ENCODE results near the gene ASPDH.

ASPDH gene

DNA sequence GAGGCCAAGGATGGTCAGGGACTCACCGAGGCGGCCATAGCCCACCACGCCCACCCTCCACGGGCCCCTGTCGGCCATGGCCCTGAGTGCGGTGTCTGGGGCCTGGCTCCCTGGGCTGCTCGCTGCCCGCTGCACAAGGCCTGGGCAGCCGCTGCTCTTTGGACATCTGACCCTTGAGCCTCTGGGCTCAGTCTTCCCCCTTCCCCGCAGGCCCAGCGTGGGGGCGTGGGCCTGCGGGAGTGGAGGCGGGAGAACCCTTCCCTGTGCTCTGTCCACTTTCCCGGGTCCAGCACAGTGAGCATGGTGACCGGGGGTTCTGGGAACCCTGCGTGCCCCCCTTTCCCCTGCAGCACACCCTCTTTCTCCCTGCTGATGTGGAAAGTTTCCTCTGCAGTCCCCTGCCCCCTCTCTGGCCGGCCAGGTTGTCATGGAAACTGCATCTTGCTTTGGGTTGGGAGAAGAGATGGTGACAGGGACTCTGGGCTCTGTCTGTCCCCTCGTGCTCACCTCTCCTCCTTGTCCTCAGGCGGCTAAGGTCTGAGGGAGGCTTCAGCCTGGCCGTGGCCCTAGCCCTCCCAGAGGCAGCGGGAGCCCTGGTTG, at the start of gene ASPDH:
TSS of gene ASPDH (minus strand) at position 168 of the 600 bp plus-strand sequence. CDS start at position 78, 90 bp downstream.
- no peak for DNase-seq (ENCODE audit: low read depth)

DNA sequence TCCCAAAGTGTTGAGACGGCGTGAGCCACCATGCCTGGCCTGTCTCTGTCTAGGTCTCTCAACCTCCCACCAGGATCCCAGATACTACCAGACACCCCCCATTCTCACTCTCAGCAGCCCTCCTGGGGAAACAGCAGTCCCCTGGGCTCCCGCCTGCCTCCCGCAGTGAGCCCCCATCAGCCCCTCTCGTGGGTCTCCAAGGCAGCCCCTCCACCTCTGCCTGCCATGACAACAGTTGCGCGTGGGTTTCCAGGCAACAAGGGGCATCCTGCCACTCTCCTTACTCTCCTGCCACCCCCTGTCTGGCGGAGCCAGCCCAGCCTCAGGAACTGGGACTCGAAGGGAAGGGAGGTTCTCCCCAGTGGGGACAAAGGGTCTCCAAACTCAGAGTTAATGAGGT, 49.3 kb upstream of the ASPDH start:
- DNase-seq (ENCODE audit: low read depth): no peak

DNA sequence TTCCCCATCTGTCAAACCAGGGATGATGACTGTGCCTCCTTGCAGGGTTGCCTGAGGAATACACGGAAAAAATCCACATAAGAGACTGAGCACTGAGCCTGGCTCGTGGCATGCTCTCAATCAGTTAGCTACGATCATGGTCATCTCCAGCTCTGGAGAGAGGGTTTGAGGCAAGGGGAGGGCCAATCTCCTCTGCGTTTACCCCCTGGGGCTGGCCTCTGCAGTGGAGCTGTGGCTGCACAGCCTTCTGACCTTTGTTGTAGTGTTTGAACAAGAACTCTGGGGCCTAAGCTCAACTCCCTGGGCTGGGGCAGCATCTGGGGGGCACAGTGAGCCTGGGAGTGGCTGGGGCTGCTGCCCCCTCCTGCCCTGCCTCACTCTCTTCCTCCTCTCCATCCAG, 48.6 kb upstream of the ASPDH start:
- no peak for DNase-seq (ENCODE audit: low read depth)

DNA sequence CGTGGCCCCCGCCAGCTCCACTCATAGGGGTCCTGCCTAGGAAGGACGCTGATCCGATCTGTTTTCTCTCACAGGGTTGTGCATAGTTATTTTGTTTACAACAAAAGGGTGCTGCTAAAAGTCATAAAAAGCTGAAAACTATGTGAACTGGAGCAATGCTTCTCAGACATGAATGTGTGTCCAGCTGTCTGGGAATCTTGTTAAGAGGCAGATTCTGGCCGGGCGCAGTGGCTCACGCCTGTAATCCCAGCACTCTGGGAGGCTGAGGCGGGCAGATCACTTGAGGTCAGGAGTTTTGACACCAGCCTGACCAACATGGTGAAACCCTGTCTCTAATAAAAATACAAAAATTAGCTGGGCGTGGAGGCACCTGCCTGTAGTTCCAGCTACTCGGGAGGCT, 45.9 kb upstream of the ASPDH start:
- no peak for DNase-seq (ENCODE audit: low read depth)

DNA sequence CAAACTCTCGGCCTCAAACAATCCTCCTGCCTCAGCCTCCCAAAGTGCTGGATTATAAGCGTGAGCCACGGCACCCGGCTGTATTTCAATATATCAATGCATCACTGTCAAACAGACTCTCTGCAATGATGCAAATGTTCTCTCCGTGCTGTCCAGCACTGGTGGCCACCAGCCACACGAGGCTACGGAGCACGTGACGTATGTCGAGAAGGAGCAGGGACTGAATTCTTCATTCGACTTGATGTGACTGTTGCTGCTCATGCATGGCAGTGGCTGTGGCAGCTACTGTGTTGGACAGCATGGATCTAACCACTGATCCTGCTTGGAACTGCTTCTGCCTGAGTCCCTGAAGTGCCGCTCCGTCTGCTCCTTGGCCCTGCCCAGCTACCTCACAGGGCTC, 44.7 kb upstream of the ASPDH start:
- no peak for DNase-seq (ENCODE audit: low read depth)

DNA sequence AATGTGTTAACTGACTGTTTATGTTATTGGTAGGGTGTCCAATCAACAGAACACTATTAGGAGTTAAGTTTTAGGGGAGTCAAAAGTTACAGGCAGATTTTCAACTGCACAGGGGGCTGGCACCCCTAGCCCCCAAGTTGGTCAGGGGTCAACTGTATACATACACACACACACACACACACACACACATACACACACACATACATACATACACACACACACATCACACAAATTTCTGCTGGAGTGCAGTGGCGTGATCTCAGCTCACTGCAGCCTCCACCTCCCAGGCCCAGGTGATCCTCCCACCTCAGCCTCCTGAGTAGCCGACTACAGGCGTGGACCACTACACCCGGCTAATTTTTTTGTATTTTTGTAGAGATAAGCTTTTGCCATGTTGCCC, 44.3 kb upstream of the ASPDH start:
- no peak for DNase-seq (ENCODE audit: low read depth)

DNA sequence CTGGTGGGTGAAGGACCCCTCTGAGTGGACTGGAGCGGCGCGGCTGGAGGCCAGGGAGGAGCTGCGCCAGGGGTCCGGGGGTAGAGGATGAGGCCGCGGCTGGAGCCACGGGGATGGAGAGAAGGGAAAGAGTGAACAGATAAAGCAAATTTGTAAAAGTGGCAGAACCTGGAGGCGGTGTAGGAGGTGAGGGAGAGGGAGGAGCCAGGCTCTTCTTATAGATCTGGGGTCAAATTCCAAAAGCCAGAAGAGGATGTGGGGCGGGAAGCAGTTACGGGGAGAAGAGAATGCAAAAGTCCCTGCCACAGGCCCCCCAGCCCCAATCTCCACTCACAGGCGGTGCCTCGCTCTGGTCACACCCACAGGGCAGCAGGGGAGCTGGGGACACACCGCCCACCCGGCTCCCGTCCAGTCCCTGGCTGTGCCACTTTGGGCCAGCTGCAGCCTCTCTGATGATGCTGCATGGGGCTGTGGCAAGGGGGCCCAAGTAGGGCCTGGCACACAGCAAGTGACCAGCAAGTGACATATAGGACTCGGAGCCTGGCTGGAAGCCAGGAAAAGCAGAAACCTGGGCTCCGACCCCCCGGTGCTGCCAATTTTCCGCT, 43.4 kb upstream of the ASPDH start:
- DNase-seq (ENCODE audit: low read depth): no peak

DNA sequence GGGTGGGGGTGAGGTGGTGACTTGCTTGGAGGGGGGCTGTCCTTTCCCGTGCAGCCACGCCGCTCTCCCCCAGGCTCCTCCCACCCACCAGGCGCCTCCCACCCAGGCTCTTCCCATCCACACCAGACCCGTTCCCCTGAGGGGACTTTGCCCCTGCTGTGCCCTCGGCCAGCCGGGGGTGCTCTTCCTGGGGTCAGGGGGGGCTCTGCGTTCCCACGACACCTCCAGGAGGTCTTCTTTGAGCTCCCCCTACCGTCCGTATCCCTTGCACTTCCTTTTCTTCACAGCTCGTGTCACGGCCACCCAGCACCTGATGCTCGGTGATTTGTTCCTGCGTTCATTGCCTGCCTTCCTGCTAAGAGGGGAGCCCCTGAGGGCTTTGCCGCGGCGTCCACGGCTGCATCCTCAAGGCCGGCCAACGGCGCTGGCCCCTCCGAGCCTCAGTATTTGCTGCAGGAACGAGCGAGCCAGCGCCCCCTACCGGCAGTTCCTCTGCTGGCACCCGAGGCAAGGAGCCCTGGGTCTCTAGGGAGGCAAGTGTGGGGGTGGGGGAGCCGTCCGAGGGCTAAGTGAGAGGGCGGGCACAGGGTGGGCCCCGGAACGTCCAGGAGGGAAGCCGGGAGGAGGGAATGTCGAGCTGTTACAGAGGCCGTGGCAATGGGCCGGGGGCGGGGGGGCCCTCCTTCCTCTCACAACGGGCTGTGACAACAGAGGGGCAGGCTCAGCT, 42.7 kb upstream of the ASPDH start:
- DNase-seq (ENCODE audit: low read depth): peak; percentile 12

DNA sequence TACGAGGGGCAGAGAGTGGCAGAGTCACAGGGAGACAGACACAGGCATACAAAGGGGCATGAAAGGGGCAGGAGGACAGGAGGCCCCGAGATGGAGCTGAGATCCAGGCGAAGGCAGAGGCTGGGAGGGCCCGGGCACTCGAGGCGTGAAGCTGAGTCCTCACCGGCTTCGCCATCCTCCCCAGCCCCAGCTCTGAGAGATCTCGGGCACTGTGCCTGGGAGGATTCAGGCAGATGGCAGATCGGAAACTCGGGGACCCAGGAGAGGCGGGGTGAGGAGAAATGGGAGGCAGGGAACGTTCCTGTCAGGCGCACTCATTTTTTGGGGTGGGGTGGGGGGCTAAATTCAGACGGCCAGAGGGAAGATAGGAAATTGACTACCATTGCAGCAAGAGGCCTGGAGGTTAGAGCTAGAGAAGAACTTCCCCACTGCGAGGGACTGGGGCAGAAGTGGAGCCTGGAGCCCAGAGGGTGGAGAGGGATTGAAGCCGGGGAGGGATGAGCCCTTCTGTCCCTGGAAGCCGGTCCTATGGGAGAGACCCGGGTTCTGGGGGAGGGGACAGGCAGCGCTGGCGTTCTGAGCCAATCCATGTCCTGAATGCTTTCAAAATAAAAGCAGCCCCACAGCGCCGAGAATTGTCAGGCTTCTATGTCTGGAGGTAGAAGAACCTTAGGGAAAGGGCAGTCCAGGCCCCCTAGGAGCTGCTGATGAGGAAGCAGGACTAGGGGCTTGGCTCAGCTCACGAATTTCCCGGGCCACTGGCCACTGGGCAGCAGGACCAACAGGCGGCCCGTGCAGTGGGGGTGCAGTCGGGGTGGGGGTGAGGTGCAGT, 42.0 kb upstream of the ASPDH start:
- no peak for DNase-seq (ENCODE audit: low read depth)

DNA sequence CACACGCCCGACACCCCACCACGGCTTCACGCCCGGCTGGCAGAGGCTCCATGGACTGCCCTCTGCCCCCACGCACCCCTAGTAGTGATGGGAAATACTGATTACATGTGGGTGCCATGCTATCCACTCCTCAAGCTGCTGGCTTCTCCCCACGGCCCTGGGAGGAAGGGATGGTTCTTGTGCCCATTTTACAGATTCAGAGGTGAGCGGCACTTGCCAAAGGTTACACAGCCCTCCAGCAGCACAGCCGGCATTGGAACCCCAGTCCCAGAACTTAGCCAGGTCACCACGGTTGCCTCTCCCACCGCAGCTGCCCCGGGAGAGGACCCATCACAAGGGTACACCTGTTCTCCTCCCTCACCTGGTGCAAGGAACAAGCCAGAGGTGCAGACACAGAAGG, 41.3 kb upstream of the ASPDH start:
- no peak for DNase-seq (ENCODE audit: low read depth)

DNA sequence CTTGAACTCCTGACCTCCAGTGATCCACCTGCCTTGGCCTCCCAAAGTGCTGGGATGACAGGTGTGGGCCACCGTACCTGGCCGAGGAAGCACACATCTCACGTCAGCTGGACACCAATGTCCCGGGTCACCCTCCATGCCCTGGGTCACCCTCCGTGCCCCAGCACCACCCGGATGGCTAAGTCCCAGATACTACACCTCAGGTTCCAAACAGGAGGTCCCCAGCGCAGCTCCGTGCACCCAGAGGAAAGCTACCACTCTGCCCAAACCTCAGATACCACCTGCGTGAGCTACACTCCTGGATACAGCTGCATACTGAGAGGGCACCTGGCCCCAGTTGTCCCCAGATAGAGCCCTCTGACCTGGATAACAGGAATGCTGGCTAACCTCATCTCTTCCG, 40.5 kb upstream of the ASPDH start:
- DNase-seq (ENCODE audit: low read depth): no peak

DNA sequence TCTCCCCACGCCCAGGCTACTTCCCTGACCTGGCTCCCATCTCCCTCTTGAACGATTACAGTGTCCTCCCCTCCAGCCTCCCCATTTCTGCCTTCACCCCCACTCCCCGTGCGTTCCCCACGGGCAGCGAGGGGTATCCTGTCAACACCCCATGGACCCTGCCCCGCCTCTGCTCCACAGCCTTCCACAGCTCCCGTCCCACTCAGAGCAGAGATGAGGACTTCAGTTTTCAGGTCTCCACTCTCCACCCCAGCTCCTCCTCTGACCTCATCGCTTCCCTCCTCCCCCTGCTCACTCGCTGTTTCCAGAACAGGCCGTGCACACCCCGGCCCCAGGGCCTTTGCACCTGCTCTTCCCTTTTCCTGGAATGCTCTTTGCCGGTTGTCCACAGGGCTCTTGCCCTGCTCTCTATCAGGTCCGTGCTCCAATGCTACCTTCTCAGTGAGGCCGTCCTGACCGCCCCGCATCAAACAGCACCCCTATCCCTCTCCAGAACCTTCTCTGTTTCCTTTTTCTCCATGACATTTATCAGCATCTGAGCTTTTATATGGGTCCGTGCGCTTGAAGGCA, 39.5 kb upstream of the ASPDH start:
- no peak for DNase-seq (ENCODE audit: low read depth)

DNA sequence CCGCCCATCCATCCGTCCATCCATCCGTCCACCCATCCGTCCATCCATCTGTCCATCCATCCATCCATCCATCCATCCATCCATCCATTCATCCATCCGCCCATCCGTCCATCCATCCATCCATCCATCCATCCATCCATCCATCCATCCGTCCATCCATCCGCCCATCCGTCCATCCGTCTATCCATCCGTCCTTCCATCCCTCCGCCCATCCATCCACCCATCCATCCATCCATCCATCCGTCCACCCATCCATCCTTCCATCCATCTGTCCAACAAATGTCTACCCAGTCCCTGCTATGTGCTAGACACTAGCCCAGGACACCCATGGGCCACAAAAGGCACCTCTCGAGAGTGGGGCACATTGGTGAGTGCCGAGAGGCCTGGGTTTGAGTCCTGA, 38.8 kb upstream of the ASPDH start:
- no peak for DNase-seq (ENCODE audit: low read depth)

DNA sequence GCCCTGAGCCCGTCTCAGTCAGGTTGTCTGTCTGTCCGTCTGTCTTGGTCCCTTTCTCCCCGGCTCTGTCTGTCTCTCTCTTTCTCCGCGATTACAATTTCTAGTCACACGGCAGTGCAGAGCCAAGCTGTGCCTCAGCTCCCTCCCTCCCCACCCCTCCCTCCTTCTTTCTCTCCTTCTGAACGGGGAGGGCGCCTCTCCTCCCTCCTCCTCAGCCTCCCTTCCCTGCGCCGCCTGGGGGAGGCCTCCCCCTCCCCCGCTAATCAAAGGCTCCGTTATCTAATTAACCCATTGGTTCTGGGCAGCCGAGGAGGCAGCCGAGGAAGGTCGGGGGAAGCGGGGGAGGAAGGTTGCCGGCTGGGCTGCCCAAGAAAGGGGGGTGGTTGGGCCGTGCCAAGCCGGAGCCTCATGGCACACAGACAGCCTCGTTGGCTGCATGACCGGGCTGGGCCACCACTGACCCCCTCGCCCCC, 38.0 kb upstream of the ASPDH start:
- DNase-seq (ENCODE audit: low read depth): no peak

DNA sequence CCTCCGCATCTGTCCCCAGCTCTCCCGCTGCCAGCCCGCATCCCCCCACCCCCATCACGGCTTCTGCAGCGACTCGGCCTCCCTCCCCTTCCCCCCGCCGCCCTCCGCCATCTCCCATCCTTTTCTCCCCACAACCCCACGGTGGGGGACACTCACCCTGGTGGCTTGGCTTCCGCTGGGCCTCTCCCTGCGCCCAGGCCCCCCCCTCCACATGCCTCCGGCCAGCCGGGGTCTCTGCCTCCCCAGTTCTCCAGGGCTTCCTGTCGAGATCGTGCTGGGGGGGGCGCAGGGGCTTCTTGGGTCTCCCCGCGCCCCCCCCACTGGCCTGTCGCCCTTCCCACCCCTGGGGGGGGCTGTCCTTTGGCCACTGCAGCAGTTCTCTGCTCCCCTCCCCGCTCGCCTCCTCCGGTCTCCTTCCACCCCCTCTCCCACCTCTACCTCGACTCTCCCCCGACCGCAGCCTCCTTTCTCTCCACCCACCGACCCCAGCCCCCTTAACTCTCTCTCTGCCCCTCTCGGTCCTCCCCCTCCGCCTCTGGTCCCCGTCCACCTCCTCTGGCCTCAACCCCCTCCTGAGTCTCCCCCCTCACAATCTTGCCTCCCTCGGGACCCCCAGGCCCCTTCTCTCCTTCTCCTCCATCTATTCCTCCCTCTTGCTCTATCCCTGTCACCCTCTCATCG, 37.5 kb upstream of the ASPDH start:
- no peak for DNase-seq (ENCODE audit: low read depth)

DNA sequence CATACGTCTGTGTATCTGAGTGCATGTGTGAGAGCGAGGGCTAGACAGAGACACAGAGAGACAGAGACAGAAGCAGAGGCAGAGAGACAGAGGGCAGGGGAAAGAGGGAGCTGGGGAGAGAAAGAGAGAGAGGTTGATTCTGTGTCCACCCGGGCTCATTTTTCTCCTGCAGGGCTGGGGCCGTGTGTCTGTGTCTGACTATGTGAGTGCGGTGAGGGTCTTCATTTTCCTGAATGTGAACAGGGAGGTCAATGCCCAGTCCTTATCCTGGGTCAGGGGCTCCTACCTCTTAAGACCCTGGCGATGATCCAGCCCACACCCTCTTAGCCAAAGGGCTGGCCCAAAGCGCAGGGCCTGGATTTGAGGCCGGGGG, 36.9 kb upstream of the ASPDH start:
- DNase-seq (ENCODE audit: low read depth): no peak

DNA sequence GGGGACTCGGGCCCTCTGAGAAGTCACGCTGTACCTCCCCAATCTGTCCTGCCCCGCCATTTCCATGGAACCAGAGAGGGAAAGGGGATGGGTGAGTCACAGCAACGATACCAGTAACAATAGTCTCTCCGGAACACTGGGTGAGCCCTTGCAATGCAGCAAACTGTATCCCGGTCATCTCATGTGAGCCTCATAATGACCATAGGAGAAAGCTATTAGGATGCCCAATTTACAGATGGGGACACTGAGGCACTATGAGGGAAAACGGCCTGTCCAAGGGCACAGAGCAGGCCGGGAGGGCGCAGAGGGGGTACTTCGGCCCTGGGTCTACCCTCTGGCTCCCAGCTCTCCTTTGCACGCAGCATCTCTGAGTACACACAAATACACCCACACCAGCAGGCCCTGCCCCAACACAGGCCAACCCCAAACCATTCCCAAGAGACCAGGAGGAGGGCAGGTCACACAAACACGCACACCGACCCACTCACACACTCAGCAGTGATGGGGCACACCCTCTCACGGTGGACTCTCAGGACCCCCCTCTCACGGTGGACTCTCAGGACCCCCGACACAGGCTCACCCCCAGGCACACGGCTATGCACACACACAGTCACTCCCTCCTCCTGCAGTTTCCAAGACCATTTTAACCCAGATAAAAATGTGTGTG, 36.3 kb upstream of the ASPDH start:
- no peak for DNase-seq (ENCODE audit: low read depth)

DNA sequence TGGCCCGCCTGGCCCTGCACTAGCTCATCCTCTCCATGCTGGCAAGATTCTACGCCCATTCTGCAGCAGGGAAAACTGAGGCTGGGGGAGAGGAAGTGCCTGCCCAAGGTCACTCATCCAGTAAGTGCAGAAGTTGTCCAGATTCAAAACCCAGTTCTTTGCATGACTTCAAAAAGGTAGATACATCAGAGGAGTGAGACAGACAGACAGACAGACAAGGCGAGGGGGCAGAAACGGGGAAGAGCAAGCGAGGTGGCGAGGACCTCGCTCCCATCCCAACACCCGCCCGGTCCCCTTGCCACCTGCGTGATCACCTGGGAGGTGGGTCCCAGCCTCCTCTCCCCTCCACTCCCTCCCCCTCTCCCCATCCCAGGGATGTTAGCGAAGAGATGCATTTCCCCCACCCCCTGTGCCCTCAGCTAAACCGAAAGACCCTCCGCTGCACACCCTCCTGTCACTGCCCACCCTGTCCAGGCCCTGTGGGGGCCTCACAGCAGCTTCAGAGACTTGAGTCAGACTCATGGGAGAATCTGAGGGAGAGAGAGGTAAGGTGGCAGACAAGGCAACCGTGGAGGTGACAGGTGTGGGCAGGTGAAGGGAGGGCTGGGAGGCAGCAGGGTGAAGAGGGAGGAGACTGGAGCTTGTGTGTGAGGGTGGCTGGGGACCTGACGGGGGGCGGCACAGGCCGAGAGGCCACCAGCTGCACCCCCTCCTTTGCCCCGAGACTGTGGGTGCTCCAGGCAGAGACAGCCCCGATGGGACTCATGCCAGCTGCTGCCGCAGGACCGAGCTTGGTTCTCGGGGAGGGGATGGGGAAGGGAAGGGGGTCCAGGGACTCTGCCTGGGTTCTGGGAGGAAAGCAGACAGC, 35.6 kb upstream of the ASPDH start:
- DNase-seq (ENCODE audit: low read depth): no peak

DNA sequence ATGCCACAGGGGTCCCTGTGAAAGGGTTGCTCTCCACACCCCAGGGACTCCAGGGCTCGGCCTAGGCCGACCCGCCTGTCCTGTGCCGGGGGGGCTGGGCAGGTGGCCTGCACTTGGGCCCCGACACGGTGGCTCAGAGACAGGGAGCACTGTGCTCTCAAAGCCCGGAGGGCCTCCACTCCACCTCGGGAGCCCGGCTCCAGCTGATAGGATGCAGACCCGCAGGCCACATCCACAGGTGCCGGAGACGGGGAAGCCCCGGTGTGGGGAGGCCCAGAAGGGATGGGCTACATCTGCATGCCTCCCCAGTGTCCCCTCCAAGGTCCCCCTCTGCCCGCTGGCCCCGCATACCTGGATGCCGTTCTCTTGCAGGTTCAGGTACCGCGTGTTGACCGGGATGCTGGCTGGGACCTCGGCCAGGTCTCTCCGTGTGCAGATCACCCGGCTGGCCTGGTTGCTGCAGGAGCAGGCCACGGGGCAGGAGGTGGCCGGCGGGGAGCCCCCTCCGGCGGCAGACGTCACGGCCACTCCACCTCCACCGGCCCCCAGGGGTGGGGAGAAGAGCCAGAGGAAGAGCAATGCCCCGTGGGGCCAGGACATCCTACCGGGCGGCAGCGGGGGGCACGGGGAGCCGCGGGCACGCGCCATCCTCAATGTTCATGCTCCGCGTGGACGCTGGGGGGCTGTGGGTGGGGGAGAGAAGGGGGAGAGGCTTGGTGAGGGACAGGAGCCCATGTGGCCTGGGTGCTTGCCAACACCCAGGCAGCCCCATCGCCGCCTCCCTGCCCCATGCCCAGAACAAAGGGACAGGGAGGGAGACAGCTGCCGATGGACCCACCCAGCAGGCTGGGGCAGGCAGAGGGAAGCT, 34.7 kb upstream of the ASPDH start:
- DNase-seq (ENCODE audit: low read depth): no peak

Measured in GM04504 (cell line).